CD14-positive monocyte (primary cell): Measurements from ENCODE around the gene TSPEAR. TPM values are rescaled to one million over a fixed set of nuclear protein-coding genes. Genes with fewer than 3 reads are reported as not detected.

ENCODE experiments used
- DNase-seq, 3 donors: peaks; one replicate each; pipeline ENCODE4 v3.0.0-alpha.2; 2011 to 2022
- H2AFZ ChIP-seq: 2 replicates; pipeline ENCODE4 v1.6.0; 2012; ENCODE audit warnings: mild to moderate bottlenecking, low read depth, low read length, inconsistent platforms; ENCODE audit not compliant: insufficient read depth, poor library complexity, severe bottlenecking
- H3K27ac ChIP-seq, 2 donors: 1 replicate in 1 of 2; 2 replicates in 1 of 2; pipeline ENCODE4 v1.5.1; 2012 to 2013; ENCODE audit warnings: low read length in 2 of 2, control low read depth in 1 of 2, inconsistent platforms in 1 of 2, low read depth in 1 of 2, mild to moderate bottlenecking in 1 of 2
- H3K27me3 ChIP-seq, 2 donors: one replicate each; pipeline versions ENCODE4 v1.6.0 to v1.6.1; 2011 to 2013; ENCODE audit warnings: low read length in 2 of 2; ENCODE audit not compliant: control insufficient read depth in 2 of 2, insufficient read depth in 2 of 2
- H3K36me3 ChIP-seq, 2 donors: replicated peaks in 1 of 2; 1 replicate in 1 of 2; 2 replicates in 1 of 2; pipeline versions ENCODE4 v1.5.1 to v1.6.1; 2012 to 2013; ENCODE audit warnings: low read length in 2 of 2, control low read depth in 1 of 2, inconsistent platforms in 1 of 2, mild to moderate bottlenecking in 1 of 2; ENCODE audit not compliant: insufficient read depth in 2 of 2, control insufficient read depth in 1 of 2
- H3K4me1 ChIP-seq, 2 donors: 1 replicate in 1 of 2; 2 replicates in 1 of 2; pipeline versions ENCODE4 v1.5.1 to v1.6.1; 2012 to 2013; ENCODE audit warnings: low read length in 2 of 2, control low read depth in 1 of 2, inconsistent platforms in 1 of 2, mild to moderate bottlenecking in 1 of 2, moderate library complexity in 1 of 2; ENCODE audit not compliant: insufficient read depth in 2 of 2, control insufficient read depth in 1 of 2
- H3K4me2 ChIP-seq: replicated peaks from 2 replicates; pipeline ENCODE3; 2012; ENCODE audit warnings: low read length, moderate library complexity, mild to moderate bottlenecking; ENCODE audit not compliant: poor library complexity, severe bottlenecking; ENCODE audit errors: extremely low read depth
- H3K4me3 ChIP-seq, 3 experiments: fragments of 200-600 bp in 1 of 3; sonication (generic) in 1 of 3; replicated peaks in 1 of 3; 1 replicate in 2 of 3; 2 replicates in 1 of 3; pipeline ENCODE4 v1.5.1; 2011 to 2013; ENCODE audit warnings: low read length in 3 of 3, mild to moderate bottlenecking in 3 of 3, control low read depth in 2 of 3, low read depth in 2 of 3, inconsistent platforms in 1 of 3, moderate library complexity in 1 of 3
- H3K79me2 ChIP-seq: 2 replicates; pipeline ENCODE4 v1.6.0; 2012; ENCODE audit warnings: mild to moderate bottlenecking, control low read depth, inconsistent platforms, low read length, moderate library complexity; ENCODE audit not compliant: insufficient read depth
- H3K9ac ChIP-seq: 2 replicates; pipeline ENCODE4 v1.6.0; 2017; ENCODE audit warnings: low read length, mild to moderate bottlenecking; ENCODE audit not compliant: insufficient read depth, poor library complexity, severe bottlenecking
- H3K9me3 ChIP-seq, 2 donors: replicated peaks in 1 of 2; 1 replicate in 1 of 2; 2 replicates in 1 of 2; pipeline versions ENCODE4 v1.5.1 to v1.6.1; 2012 to 2013; ENCODE audit warnings: low read length in 2 of 2, control low read depth in 1 of 2; ENCODE audit not compliant: control insufficient read depth in 1 of 2, insufficient read depth in 1 of 2
- H4K20me1 ChIP-seq: 2 replicates; pipeline ENCODE4 v1.6.0; 2012; ENCODE audit warnings: mild to moderate bottlenecking, low read length, control low read depth, moderate library complexity; ENCODE audit not compliant: insufficient read depth
- H3K27ac Mint-ChIP-seq, 7 donors: one replicate each; pipeline ENCODE4 v1.8.0; 2020; ENCODE audit warnings: mild to moderate bottlenecking in 7 of 7, mixed read lengths in 7 of 7, moderate library complexity in 6 of 7, inconsistent platforms in 2 of 7
- H3K27me3 Mint-ChIP-seq, 3 donors: one replicate each; pipeline ENCODE4 v1.8.0; 2021 to 2022; ENCODE audit warnings: low read depth in 3 of 3, mild to moderate bottlenecking in 3 of 3, mixed read lengths in 3 of 3, moderate library complexity in 3 of 3, inconsistent platforms in 1 of 3
- H3K36me3 Mint-ChIP-seq, 2 donors: one replicate each; pipeline ENCODE4 v1.8.0; 2020; ENCODE audit warnings: mixed read lengths in 2 of 2, inconsistent platforms in 1 of 2, mild to moderate bottlenecking in 1 of 2
- H3K4me1 Mint-ChIP-seq: one replicate; pipeline ENCODE4 v1.8.0; 2020; ENCODE audit warnings: mild to moderate bottlenecking, mixed read lengths
- H3K4me3 Mint-ChIP-seq, 2 donors: one replicate each; pipeline ENCODE4 v1.8.0; 2020; ENCODE audit warnings: mild to moderate bottlenecking in 2 of 2, mixed read lengths in 2 of 2, moderate library complexity in 1 of 2
- H3K9me3 Mint-ChIP-seq, 7 donors: one replicate each; pipeline ENCODE4 v1.8.0; 2020 to 2022; ENCODE audit warnings: mixed read lengths in 7 of 7, mild to moderate bottlenecking in 6 of 7, moderate library complexity in 6 of 7, inconsistent platforms in 2 of 7
- CTCF ChIP-seq: fragments of 200-600 bp; IDR thresholded peaks from one replicate; pipeline ENCODE4 v1.8.0; 2022; ENCODE audit warnings: antibody characterized with exemption, mild to moderate bottlenecking
- WGBS: methylation state at CpG from one replicate; pipeline ENCODE4 v1.1.5; 2013; ENCODE audit warnings: missing lambda C conversion rate; ENCODE audit not compliant: insufficient coverage; 5-methylcytosine and 5-hydroxymethylcytosine counted together
- intact Hi-C, 2 donors: fragments of 100-400 bp; cut with micrococcal nuclease; formaldehyde crosslinking; loops; one replicate each; pipeline versions ENCODE4 v1.15.0 to v1.15.1; 2023
- polyA plus RNA-seq, 3 donors: library from polyadenylated mRNA; depleted of rRNA in 1 of 3; unstranded in 2 of 3; stranded (reverse) in 1 of 3; fragments of 300-500 nt in 2 of 3; fragments of >200 nt in 1 of 3; fragmentation: Illumina TruSeq in 2 of 3; gene quantifications; 1 replicate in 2 of 3; 2 replicates in 1 of 3; pipeline ENCODE4 v1.2.3, GENCODE V29; 2012 to 2021

TSPEAR gene
- polyA plus RNA-seq, 3 donors: not detected

DNA sequence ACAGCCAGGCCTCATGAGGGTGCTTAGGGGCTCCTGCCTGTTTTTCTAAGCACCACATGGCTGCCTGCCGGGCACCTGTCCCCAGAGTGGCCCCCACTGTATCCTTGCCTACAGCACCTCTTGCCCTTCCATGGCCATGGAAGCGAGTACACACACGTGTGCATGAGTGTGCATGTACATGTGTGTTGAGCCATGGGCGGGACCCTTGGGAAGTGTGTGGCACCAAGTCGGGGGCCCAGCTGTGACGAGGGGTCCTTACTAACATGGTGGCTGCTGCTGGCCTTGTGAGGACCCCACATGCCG lies 197.2 kb downstream of the TSPEAR start:
- intact Hi-C loops: loop anchor here in 1 of 2 donors (5.0 kb wide), 1 partner anchor 278 kb away; no protein-coding TSS in a partner anchor
- WGBS: 96% methylated on average over 6 of the region's 7 CpGs
- H3K27me3 Mint-ChIP-seq: peaks cover 0 to 9% (median 6%) of the 10 kb centered on the region in 3 donors

DNA sequence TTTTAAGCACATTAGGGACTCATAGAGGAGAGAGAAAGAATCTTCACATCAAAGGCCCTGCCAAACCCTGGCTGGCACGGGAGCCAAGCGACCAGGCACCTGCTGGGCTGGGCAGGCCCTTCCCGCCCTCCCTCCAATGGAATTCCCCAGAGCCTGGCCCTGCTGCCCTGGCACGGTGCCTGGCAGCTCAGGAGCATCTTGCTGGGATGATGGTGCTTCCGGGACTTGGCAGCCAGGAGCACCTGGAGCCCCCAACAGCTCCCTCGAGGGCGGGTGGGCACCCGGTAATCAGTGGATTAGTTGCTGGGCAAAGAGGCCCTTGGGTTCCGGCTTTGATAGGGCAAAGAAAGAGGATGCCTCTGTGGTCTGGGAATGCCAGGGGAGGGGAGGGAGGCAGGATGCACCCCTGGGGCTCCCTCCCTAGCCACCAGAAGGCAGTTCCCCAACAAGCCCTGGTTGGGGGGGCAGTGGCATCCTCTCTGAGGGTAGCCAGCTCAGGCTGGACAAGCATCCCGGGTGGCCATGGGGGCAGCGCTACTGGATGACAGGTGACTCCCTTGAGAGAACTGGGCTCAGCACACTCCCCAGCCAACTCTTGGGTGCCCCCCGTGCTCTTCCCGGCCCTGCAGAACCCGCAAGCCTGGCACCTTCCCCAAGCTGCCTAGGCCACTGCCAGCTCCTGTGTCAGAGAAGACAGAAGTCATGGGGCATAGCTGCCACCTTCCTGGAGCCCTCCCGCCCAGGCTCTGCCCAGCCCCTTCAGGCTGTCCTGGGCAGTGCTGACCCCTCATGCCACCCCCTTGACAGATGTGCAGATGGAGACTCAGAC lies 197.8 kb downstream of the TSPEAR start:
- intact Hi-C loops: loop anchor here in 1 of 2 donors (5.0 kb wide), 1 partner anchor 279 kb away; no protein-coding TSS in a partner anchor

More for the DNA sequence above, 197.2 kb downstream of the TSPEAR start:
- no peaks in the 10 kb centered on the region for H4K20me1 ChIP-seq
- DNase-seq: no peak
- Mint-ChIP-seq H3K4me1 (peaks cover 3% of the 10 kb centered on the region), H3K9me3 (peaks cover 0 to 12% (median 2%) of the 10 kb centered on the region in 7 donors), H3K4me3 (no peak overlapping the region), H3K36me3 (no peaks in the 10 kb centered on the region), H3K27ac (no peak overlapping the region)
- peaks cover 0 to 4% of the 10 kb centered on the region in 2 donors for H3K9me3 ChIP-seq
- H2AFZ ChIP-seq: no peak overlapping the region
- no peak overlapping the region for H3K27ac ChIP-seq
- H3K79me2 ChIP-seq: no peaks in the 10 kb centered on the region
- peaks cover 0 to 10% of the 10 kb centered on the region in 2 donors for H3K4me1 ChIP-seq
- no peaks in the 10 kb centered on the region for H3K36me3 ChIP-seq
- no peak overlapping the region for H3K9ac ChIP-seq
- no peak overlapping the region for H3K4me3 ChIP-seq
- TF ChIP-seq CTCF: no peak
- peaks cover 0 to 3% of the 10 kb centered on the region in 2 donors for H3K27me3 ChIP-seq
- H3K4me2 ChIP-seq: no peak overlapping the region

More for the DNA sequence above, 197.8 kb downstream of the TSPEAR start:
- Histone ChIP-seq H3K4me2 (no peak overlapping the region), H2AFZ (no peak overlapping the region), H3K27ac (no peak overlapping the region), H3K36me3 (no peaks in the 10 kb centered on the region), H3K27me3 (peaks cover 0 to 3% of the 10 kb centered on the region in 2 donors), H3K9ac (no peak overlapping the region), H3K9me3 (peaks cover 0 to 4% of the 10 kb centered on the region in 2 donors), H3K4me1 (peaks cover 0 to 10% of the 10 kb centered on the region in 2 donors), H3K4me3 (no peak overlapping the region), H3K79me2 (no peaks in the 10 kb centered on the region), H4K20me1 (no peaks in the 10 kb centered on the region)
- Mint-ChIP-seq H3K9me3 (peaks cover 0 to 11% (median 2%) of the 10 kb centered on the region in 7 donors), H3K36me3 (no peaks in the 10 kb centered on the region), H3K27me3 (peaks cover 0 to 9% (median 7%) of the 10 kb centered on the region in 3 donors), H3K4me1 (peaks cover 3% of the 10 kb centered on the region), H3K4me3 (no peak overlapping the region), H3K27ac (no peak overlapping the region)
- no peak for TF ChIP-seq CTCF
- DNase-seq: no peak
- WGBS: 88% methylated on average over 14 of the region's 15 CpGs
